Daoy (cell line): ENCODE results near the gene KRT9. TPM values are rescaled to one million over a fixed set of nuclear protein-coding genes. Genes with fewer than 3 reads are reported as not detected.
"Not testable (repeated sequence)": the region's sequence is repeated elsewhere in the genome, so short reads cannot be mapped to it uniquely, and the experiment has no call there.

Source experiments
- DNase-seq: peaks from one replicate; pipeline ENCODE4 v3.0.0-alpha.2; 2015; ENCODE audit warnings: low read depth
- total RNA-seq: library from RNA; depleted of rRNA; stranded (reverse); fragments of >200 nt; shearing (Covaris generic); gene quantifications from 2 replicates; pipeline ENCODE4 v1.2.3, GENCODE V29; 2014

The KRT9 gene
- total RNA-seq, 1 experiment from 2014 or later: not detected

DNA sequence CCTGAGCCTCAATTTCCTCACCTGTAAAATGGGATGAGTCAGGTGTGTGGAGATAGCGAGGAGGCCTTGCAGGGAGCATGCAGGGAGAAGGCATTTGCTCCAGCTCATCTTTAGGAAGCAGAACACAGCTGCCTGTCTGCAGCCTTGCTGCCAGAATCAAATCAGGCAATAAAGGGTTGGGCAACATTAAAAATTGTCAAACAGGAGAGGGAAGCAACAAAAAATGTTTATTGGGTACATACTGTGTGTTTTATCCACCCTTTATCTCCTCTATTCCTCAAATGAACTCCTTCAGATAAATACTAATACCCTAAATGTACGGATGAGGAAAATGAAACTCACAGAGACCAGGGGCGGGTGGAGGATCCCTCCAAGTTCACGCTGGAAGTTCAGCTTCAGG is 28.5 kb upstream of the KRT9 start:
- DNase-seq: no peak

- no peak for DNase-seq
Measured at GRCh38 chr17:41599680-41600079, 27.8 kb upstream of the KRT9 start.

DNA sequence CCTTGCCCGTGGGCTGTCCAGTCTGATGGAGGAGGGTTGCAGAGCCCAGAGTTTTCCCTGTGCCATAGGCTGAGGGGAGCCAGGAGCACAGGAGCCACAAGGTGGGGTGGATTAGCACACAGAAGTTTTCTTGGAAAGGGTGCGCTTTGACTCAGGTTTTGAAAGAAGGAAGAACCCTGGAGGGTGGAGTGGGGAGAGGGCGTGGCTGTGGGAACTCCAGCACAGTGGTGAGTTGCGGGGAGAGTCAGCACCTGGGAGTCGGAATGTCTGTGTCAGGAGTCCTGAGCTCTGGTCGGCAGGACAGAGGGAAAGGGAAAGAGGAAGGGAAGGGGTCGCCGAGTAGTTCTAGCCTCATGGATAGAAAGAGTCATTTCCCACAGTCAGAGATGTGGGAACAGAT is 23.7 kb upstream of the KRT9 start:
- DNase-seq: no peak

- DNase-seq: no peak
Measured at GRCh38 chr17:41594363-41594915, 22.6 kb upstream of the KRT9 start.

DNA sequence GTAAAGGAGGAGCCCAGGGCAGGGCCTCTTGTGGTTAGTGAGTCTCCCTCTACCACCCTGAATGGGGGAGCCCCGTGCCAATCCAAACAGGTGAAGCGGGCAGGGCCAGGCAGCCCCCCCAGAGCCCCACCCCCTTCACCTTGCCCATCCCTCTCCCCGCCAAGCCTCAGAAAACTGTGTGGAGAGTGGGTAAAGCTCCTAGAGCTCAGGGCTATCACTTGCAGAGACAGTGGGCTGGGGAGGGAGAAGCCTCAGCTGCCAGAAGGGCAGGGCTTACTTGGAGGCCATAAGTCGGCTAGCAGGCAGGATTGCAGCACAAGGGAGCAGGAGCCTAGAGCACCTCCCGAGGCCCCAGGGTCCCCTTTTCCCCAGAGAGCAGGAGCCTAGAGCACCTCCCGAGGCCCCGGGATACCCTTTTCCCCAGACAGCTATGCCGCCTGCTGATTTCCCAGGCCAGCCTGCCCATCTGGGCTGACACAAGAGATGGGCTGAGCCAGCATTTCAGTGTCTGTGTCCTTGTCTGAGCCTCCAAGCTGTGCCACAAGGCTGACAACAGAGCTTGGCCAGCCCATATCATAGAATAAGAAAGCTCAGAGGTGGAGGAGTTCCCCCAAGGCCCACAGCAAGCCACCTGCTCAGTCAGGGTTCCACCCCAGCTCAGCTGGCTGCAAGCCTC is 21.6 kb upstream of the KRT9 start:
- no peak for DNase-seq

DNA sequence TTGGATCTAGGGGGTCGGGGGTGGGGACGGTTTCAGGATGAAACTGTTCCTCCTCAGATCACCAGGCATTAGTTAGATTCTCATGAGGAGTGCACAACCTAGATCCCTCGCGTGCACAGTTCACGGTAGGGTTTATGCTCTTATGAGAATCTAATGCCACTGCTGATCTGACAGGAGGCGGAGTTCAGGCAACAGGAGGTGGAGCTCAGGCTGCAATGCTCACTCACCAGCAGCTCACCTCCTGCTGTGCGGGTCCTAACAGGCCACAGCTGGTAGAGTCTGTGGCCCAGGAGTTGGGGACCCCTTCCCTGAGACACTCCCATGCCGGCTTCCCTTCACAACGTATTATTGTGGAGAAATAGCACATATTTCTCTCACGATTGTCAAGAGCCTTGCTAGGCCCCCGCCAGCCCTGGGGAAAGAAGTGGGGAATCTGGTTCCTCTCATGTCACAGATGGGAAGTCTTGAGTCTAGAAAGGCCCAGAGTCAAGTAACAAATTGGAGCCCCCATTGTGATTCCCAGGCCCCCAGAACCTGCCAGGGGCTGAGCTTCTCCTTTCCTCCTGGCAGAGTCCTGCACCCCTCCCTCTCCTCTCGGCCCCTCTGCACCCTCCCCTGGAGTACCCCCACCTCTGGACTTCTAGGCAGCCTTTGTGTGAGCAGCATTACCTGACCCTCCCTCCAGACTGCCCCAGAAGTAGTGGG is 20.9 kb upstream of the KRT9 start:
- DNase-seq: no peak

GRCh38 chr17:41589301-41589700 is 17.4 kb upstream of the KRT9 start:
- no peak for DNase-seq

DNA sequence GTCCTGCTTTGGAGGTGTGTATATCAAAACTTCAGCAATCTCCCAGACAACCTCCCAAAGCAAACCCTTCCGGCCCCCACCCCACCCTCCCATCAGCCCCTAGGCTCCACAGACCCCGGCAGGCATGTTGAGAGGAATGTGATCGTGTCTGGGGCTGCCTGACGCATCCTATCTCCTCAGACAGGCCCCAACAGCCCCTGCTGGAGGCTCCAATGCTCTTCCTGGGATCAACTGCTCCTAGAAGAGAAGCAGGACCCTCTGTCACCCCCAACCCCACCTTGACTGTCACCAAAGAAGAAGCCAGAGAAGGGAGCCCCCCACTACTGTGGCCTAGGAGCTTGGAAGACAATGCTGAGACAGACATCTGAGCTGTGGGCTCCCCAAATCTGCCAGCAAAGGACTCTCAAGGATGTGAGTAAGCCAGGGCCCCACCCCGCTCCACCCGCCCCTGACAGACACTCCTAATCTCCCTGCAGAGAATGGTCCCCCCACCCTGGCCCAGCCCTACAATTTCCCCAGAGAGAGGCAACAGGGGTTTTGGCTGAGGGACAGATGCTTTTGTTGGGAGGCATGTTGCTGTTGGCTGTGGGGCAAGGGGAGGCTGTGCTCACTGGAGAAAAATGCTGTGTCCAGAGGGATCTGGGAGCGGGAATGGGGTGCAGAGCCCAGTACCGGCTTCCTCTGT is 16.4 kb upstream of the KRT9 start:
- DNase-seq: peak; percentile 26

DNA sequence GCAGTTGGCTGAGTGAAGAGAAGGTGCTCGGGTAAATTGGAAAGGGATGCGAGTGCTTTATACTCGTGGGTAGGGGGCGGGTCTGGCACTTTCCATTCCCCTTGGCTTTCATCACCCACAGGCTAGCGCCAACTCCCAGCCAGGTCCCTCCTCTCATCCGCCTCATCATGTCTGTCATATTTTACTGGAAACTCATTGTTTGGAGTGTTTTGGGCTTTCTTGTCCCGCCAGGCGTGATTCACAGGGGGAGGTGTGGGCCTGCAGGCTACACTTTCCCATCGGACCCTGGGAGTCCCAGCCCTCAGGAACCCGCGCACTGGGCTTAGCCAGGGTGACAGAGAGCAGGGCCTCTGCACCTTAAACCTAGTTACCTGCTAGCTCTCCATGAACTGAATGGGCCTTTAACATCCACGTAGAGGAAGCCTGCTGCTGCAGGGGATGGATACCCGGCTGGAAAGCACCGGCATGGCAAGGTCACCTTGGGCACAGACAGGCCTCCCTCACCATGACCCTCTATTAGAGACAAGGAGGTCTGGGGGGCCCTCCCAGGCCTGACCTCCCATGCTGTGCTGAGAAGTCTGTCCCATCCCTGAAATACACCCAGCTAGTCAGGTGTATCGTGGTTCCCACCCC is 15.1 kb upstream of the KRT9 start, which contains the start of gene KRT14:
TSS of gene KRT14 (minus strand) at position 33 of the 633 bp plus-strand sequence. CDS start 61 bp downstream, outside the sequence.
- DNase-seq: no peak

GRCh38 chr17:41585301-41586056 is 13.6 kb upstream of the KRT9 start:
- DNase-seq: no peak

DNA sequence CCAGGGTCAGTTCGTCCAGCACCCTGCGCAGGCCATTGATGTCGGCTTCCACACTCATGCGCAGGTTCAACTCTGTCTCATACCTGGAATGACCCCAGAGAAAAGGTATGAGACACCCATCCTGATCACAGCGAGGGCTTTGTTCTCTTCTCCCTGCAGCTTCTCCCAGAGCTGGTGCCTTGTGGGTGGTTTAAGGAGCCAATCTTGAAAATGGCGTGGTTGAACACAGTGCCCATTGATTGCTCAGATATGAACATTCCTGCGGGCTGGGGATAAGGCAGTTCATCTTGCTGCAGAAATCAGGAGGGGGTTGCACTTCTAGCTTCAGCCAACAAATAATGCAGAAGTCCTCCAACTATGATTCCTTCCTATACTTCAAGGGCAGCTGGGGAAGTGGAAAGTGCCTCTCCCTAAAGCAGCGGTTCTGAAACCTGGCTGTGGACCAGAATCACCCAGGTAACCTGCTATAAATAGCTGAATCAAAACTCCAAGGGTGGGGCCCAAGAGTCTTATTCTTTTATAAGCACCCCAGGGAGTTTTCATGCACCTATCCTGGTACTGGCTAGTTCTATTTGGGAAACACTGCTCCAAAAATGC is 12.6 kb upstream of the KRT9 start:
- DNase-seq: not testable (repeated sequence)

GRCh38 chr17:41583137-41584127 is 11.6 kb upstream of the KRT9 start:
- no peak for DNase-seq

GRCh38 chr17:41582061-41582968 is 10.5 kb upstream of the KRT9 start:
- DNase-seq: not testable (repeated sequence)

DNA sequence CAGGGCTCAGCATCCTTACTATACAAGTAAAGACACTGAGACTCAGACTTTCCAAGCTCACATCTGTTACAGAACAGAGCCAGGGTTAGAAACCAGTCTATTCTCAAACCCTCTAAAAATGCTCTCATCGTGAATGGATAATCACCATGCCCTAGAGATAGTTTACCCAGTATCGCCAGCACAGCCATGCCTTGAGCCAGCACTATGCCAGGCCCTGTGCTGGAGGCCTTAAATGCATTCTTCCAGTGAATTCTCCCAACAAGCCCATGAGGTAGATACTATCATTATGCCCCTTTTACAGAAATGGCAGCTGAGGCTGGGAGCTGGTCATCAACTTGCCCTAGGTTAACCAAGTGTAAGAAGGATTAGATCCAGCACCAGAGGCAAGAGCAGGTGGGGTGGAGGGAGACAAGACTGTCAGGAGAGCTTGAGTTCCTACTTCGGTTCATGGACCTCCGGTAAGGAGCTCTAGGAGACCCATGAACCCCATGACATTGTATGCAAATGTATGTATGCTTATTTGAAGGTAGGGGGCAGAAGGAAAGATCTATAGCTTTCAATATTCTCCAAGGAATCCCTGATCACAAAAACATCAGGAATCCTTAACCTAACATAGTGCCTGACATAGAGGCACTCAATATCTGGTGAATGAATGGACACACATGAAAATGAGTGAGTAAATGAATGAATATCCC is 9.7 kb upstream of the KRT9 start:
- DNase-seq: no peak

DNA sequence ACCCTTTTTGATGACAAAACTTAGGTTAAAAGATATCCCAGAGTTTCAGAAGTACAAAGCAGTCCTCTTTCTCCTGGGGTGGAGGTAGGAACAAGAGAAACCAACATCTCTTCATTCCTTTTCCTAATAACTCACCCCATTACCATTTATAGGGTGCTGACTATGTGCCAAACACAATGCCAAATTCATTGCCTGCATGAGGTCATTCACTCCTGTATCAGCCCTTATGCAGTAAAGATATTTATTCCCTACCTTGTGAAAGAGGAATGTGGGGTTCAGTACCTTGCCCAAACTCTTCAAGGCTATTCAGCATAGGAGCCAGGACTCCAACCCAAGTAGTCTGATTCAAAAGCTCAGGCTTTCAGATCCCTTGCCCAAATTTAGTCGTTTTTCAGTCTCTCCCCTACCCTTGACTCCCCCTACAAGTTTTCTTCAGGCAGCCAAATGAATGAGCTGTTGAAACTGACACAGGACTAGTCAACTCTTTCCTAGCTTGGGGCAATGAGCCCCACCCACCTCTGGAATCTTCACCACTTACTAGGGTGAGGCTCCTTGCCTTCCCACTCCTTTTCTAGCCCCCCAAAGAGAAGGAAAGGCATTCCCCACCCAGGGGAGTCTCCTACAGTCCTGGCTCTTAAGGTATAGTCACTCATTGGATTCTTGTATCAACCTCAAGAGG is 9.0 kb upstream of the KRT9 start:
- DNase-seq: no peak

DNA sequence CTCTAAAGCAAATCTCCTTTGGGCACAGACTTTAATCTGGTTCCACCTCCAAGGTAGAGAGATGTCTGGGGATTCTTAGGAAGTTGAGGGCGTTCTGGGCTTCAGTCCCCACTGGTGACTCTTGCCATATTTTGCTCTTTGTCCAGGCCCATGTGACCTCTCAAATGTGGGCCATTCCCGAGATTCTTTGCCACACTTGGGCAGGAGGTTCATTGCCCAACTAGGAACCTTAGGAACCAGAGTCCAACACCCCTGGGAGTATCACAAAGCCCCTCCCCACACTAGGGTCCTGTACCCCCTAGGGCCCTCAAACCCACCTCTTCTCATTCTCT is 8.4 kb upstream of the KRT9 start:
- DNase-seq: no peak

DNA sequence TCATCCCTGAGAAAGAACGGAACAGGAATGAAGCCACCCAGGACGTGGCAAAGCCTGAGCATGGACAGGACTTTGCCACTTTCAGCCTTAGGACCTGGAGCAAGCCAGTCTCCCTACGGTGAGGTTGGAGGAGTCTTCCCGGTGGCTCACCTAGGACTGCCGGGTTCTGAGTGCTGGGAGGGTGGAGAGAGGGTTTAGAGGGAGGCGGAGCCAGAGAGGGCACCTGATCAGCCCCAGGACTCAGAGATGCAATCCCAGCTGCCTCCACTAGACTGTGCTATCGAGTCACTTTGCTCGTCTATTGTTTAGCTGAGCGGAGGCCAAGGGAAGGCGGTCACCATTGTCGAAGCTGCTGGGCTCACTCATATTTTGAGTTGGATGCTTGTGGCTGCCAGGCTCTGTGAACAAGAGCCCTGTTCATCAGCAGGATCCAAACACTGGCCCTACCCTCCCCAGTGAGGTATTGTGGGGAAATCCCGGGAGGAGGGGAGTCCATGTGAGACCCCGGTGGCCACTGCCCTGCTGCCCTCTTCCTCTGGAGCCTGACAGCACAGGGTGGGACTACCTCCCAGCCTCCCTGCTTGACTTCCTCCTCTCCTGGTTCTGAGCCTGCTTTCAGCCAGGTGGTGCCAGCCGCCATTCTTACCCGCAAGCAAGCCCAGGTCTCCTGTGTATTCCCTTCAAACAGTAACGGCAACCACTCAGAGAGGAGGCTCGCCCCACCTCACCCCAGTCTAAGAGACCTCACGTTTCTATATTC is 7.8 kb upstream of the KRT9 start:
- DNase-seq: peak; percentile 92
